GM12873 (cell line): ENCODE data around the gene MXD1.

Experiments used
- CTCF ChIP-seq: IDR thresholded peaks from 2 replicates; pipeline ENCODE4 v1.5.1; 2012; ENCODE audit warnings: low read depth, mild to moderate bottlenecking, moderate library complexity, low read length, control low read depth; ENCODE audit not compliant: insufficient read depth; ENCODE audit errors: missing control alignments

MXD1 gene

GRCh38 chr2:69988086-69988635, 73.3 kb downstream of the MXD1 start:
- no peak for TF ChIP-seq CTCF

GRCh38 chr2:69989009-69989408, 74.1 kb downstream of the MXD1 start:
- TF ChIP-seq CTCF = no peak

- no peak for TF ChIP-seq CTCF
Observed at GRCh38 chr2:69989441-69990105, 74.7 kb downstream of the MXD1 start.
